ENCODE measurements around the gene OR2T2. TPM values are rescaled to one million over a fixed set of nuclear protein-coding genes. Genes with fewer than 3 reads are reported as not detected.
"Not testable (repeated sequence)": the region's sequence is repeated elsewhere in the genome, so short reads cannot be mapped to it uniquely, and the experiment has no call there.

The OR2T2 gene
- total RNA-seq, 2 experiments from 2014 or later, result not detected

GRCh38 chr1:248436303-248436702 lies 9.1 kb upstream of the OR2T2 start:
- H3K27me3 Mint-ChIP-seq; DNase-seq; H3K4me1 Mint-ChIP-seq; H3K36me3 Mint-ChIP-seq (ENCODE audit: low read depth); CTCF ChIA-PET; H3K4me3 Mint-ChIP-seq; H3K27ac Mint-ChIP-seq; POLR2A ChIA-PET; H3K9me3 Mint-ChIP-seq: not testable (repeated sequence)

GRCh38 chr1:248438668-248439067 lies 6.8 kb upstream of the OR2T2 start:
- CTCF ChIA-PET; H3K36me3 Mint-ChIP-seq (ENCODE audit: low read depth); H3K27me3 Mint-ChIP-seq; DNase-seq; H3K4me1 Mint-ChIP-seq; H3K9me3 Mint-ChIP-seq; POLR2A ChIA-PET; H3K27ac Mint-ChIP-seq; H3K4me3 Mint-ChIP-seq: not testable (repeated sequence)

- DNase-seq; H3K4me1 Mint-ChIP-seq; H3K9me3 Mint-ChIP-seq; H3K27me3 Mint-ChIP-seq; CTCF ChIA-PET; H3K4me3 Mint-ChIP-seq; H3K27ac Mint-ChIP-seq; POLR2A ChIA-PET; H3K36me3 Mint-ChIP-seq (ENCODE audit: low read depth): not testable (repeated sequence)
Measured at GRCh38 chr1:248439283-248439682, 6.2 kb upstream of the OR2T2 start.

- H3K9me3 Mint-ChIP-seq, CTCF ChIA-PET, H3K4me1 Mint-ChIP-seq: not testable (repeated sequence)
Measured at GRCh38 chr1:248442500-248443277, 2.7 kb upstream of the OR2T2 start.

GRCh38 chr1:248444603-248445002 lies 834 bp upstream of the OR2T2 start:
- CTCF ChIA-PET; H3K36me3 Mint-ChIP-seq (ENCODE audit: low read depth); H3K4me1 Mint-ChIP-seq; H3K9me3 Mint-ChIP-seq; DNase-seq; H3K4me3 Mint-ChIP-seq; H3K27me3 Mint-ChIP-seq; POLR2A ChIA-PET; H3K27ac Mint-ChIP-seq: not testable (repeated sequence)

More at GRCh38 chr1:248442500-248443277, 2.7 kb upstream of the OR2T2 start:
- H3K27ac Mint-ChIP-seq; H3K27me3 Mint-ChIP-seq; H3K4me3 Mint-ChIP-seq; H3K36me3 Mint-ChIP-seq (ENCODE audit: low read depth); DNase-seq; POLR2A ChIA-PET: not testable (repeated sequence)

GRCh38 chr1:248448409-248449074 lies 3.1 kb downstream of the OR2T2 start:
- H3K36me3 Mint-ChIP-seq (ENCODE audit: low read depth); H3K4me3 Mint-ChIP-seq; H3K27me3 Mint-ChIP-seq; H3K9me3 Mint-ChIP-seq; DNase-seq; H3K4me1 Mint-ChIP-seq; CTCF ChIA-PET; H3K27ac Mint-ChIP-seq; POLR2A ChIA-PET: not testable (repeated sequence)

GRCh38 chr1:248449821-248450465 lies 4.5 kb downstream of the OR2T2 start:
- H3K36me3 Mint-ChIP-seq (ENCODE audit: low read depth); DNase-seq; POLR2A ChIA-PET; H3K27ac Mint-ChIP-seq; H3K9me3 Mint-ChIP-seq; H3K4me3 Mint-ChIP-seq; H3K4me1 Mint-ChIP-seq; CTCF ChIA-PET; H3K27me3 Mint-ChIP-seq: not testable (repeated sequence)

GRCh38 chr1:248450466-248451145 lies 5.2 kb downstream of the OR2T2 start:
- H3K27me3 Mint-ChIP-seq, CTCF ChIA-PET, H3K4me3 Mint-ChIP-seq: not testable (repeated sequence)

GRCh38 chr1:248453619-248454018 lies 8.2 kb downstream of the OR2T2 start:
- H3K4me3 Mint-ChIP-seq; POLR2A ChIA-PET; CTCF ChIA-PET; H3K9me3 Mint-ChIP-seq; H3K4me1 Mint-ChIP-seq; H3K27me3 Mint-ChIP-seq; H3K27ac Mint-ChIP-seq; DNase-seq; H3K36me3 Mint-ChIP-seq (ENCODE audit: low read depth): not testable (repeated sequence)

More at GRCh38 chr1:248450466-248451145, 5.2 kb downstream of the OR2T2 start:
- H3K9me3 Mint-ChIP-seq; H3K27ac Mint-ChIP-seq; DNase-seq; H3K4me1 Mint-ChIP-seq; POLR2A ChIA-PET; H3K36me3 Mint-ChIP-seq (ENCODE audit: low read depth): not testable (repeated sequence)

- H3K9me3 Mint-ChIP-seq; H3K4me3 Mint-ChIP-seq; POLR2A ChIA-PET; H3K27me3 Mint-ChIP-seq; H3K27ac Mint-ChIP-seq; DNase-seq; H3K36me3 Mint-ChIP-seq (ENCODE audit: low read depth); CTCF ChIA-PET; H3K4me1 Mint-ChIP-seq: not testable (repeated sequence)
Measured at GRCh38 chr1:248455045-248455444, 9.6 kb downstream of the OR2T2 start.

GRCh38 chr1:248456635-248457034 lies 11.2 kb downstream of the OR2T2 start:
- POLR2A ChIA-PET; H3K4me3 Mint-ChIP-seq; H3K27me3 Mint-ChIP-seq; H3K27ac Mint-ChIP-seq; CTCF ChIA-PET; H3K4me1 Mint-ChIP-seq; DNase-seq; H3K9me3 Mint-ChIP-seq; H3K36me3 Mint-ChIP-seq (ENCODE audit: low read depth): not testable (repeated sequence)

GRCh38 chr1:248459117-248459516 lies 13.7 kb downstream of the OR2T2 start:
- H3K4me1 Mint-ChIP-seq; H3K4me3 Mint-ChIP-seq; DNase-seq; CTCF ChIA-PET; POLR2A ChIA-PET; H3K27ac Mint-ChIP-seq; H3K27me3 Mint-ChIP-seq; H3K36me3 Mint-ChIP-seq (ENCODE audit: low read depth); H3K9me3 Mint-ChIP-seq: not testable (repeated sequence)

- H3K27me3 Mint-ChIP-seq, result peaks cover 3% of the 10 kb centered on the region
- H3K4me1 Mint-ChIP-seq, result no peaks in the 10 kb centered on the region
- no peak overlapping the region for H3K4me3 Mint-ChIP-seq
- POLR2A ChIA-PET, result interaction anchor here (0.6 kb wide), 1 partner anchor 143 kb away, joined by 3 read pairs; no protein-coding TSS in a partner anchor
- CTCF ChIA-PET, result no interaction called here
- no peak for DNase-seq
- H3K36me3 Mint-ChIP-seq (ENCODE audit: low read depth), result no peaks in the 10 kb centered on the region
- no peak overlapping the region for H3K27ac Mint-ChIP-seq
- peaks cover 4% of the 10 kb centered on the region for H3K9me3 Mint-ChIP-seq
Measured at GRCh38 chr1:248471154-248471553, 25.7 kb downstream of the OR2T2 start.
